ENCODE data around the gene SMYD3. TPM values are rescaled to one million over a fixed set of nuclear protein-coding genes. Genes with fewer than 3 reads are reported as not detected.

Gene SMYD3
- total RNA-seq, 3 donors from 2014 or later (not counting 1 experiment from before 2014, with no cell fraction given) = 43.6 to 48.0 (median 46.1) TPM

DNA sequence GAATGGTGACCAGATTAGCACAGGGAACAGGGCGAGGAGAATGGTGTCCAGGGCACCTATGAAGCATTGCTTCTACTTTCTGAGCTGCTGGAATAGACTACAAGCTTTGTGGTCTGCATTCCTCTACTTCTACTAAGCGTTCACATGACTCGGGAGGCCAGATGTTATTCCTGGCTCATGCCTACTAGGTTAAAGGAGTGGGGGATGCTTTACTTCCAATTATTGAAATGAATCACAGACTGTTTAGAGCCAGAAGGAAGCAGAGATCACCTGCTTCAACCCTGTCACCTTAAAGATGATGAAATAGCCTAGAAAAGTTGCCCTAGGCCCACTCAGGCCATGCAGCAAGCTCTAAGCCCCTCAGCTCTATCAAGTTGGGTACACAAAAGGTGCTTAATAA, 718.8 kb downstream of the SMYD3 start:
- H3K27me3 ChIP-seq (ENCODE audit: control insufficient read depth, insufficient read depth, low read length) = no peaks in the 10 kb centered on the region
- ATAC-seq = no peak

DNA sequence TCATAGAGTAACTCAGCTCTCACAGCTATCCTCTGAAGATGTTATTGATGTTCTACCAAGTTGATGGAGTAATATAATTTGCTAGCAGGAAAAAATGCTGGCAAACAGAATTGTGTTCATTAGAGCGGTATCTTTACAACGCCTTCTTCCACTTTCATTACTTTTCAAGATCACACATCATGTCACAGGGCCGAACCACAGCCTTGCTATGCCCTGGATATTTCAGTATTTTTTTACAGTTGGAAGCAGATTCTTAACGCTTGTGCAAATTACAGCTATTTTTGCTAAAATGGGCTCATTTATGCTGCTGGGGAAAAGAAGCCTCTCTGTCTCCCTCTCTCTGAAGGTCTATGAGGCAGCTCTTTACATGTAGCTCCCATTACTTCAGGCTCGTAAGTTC, 720.1 kb downstream of the SMYD3 start:
- H3K27ac Mint-ChIP-seq = peak overlapping the region; percentile 47 to 50
- peaks cover 13 to 31% of the 10 kb centered on the region in 2 donors for H3K4me1 Mint-ChIP-seq
- Histone ChIP-seq H3K27ac (ENCODE audit: low read length) (no peak overlapping the region), H3K4me1 (ENCODE audit: control insufficient read depth, insufficient read depth, low read length) (no peaks in the 10 kb centered on the region), H3K9me3 (ENCODE audit: control insufficient read depth, insufficient read depth, low read length) (no peaks in the 10 kb centered on the region), H3K4me3 (ENCODE audit: low read length) (no peak overlapping the region), H3K36me3 (ENCODE audit: control insufficient read depth, insufficient read depth, low read length) (no peaks in the 10 kb centered on the region), H3K27me3 (ENCODE audit: control insufficient read depth, insufficient read depth, low read length) (no peaks in the 10 kb centered on the region)
- TF ChIP-seq, protein P1, sequence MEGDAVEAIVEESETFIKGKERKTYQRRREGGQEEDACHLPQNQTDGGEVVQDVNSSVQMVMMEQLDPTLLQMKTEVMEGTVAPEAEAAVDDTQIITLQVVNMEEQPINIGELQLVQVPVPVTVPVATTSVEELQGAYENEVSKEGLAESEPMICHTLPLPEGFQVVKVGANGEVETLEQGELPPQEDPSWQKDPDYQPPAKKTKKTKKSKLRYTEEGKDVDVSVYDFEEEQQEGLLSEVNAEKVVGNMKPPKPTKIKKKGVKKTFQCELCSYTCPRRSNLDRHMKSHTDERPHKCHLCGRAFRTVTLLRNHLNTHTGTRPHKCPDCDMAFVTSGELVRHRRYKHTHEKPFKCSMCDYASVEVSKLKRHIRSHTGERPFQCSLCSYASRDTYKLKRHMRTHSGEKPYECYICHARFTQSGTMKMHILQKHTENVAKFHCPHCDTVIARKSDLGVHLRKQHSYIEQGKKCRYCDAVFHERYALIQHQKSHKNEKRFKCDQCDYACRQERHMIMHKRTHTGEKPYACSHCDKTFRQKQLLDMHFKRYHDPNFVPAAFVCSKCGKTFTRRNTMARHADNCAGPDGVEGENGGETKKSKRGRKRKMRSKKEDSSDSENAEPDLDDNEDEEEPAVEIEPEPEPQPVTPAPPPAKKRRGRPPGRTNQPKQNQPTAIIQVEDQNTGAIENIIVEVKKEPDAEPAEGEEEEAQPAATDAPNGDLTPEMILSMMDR (IDR thresholded peaks at IDR 0.05) = no peak
- intact Hi-C loops (cut with micrococcal nuclease) = no loop called here
- 70% methylated on average over 5 of the region's 5 CpGs for WGBS (ENCODE audit: insufficient coverage)
- no peaks in the 10 kb centered on the region for H3K9me3 Mint-ChIP-seq
- DNase-seq = no peak
- ATAC-seq = peak in 2 of 3 donors; percentile 30 to 63
- H3K36me3 Mint-ChIP-seq = no peaks in the 10 kb centered on the region
- peak overlapping the region; percentile 64 for H3K4me3 Mint-ChIP-seq
- H3K27me3 Mint-ChIP-seq (ENCODE audit: low read depth in 2 of 2) = no peaks in the 10 kb centered on the region

More for the DNA sequence above, 718.8 kb downstream of the SMYD3 start:
- H3K9me3 Mint-ChIP-seq = no peaks in the 10 kb centered on the region
- TF ChIP-seq, protein P1 (IDR thresholded peaks at IDR 0.05) = no peak
- no peak overlapping the region for H3K4me3 ChIP-seq (ENCODE audit: low read length)
- peaks cover 13 to 29% of the 10 kb centered on the region in 2 donors for H3K4me1 Mint-ChIP-seq
- H3K4me1 ChIP-seq (ENCODE audit: control insufficient read depth, insufficient read depth, low read length) = no peaks in the 10 kb centered on the region
- intact Hi-C loops (cut with micrococcal nuclease) = no loop called here
- no peak overlapping the region for H3K27ac ChIP-seq (ENCODE audit: low read length)
- no peak overlapping the region for H3K27ac Mint-ChIP-seq
- 87% methylated on average over 3 of the region's 3 CpGs for WGBS (ENCODE audit: insufficient coverage)
- H3K36me3 ChIP-seq (ENCODE audit: control insufficient read depth, insufficient read depth, low read length) = no peaks in the 10 kb centered on the region
- H3K27me3 Mint-ChIP-seq (ENCODE audit: low read depth in 2 of 2) = no peaks in the 10 kb centered on the region
- no peaks in the 10 kb centered on the region for H3K9me3 ChIP-seq (ENCODE audit: control insufficient read depth, insufficient read depth, low read length)
- H3K4me3 Mint-ChIP-seq = no peak overlapping the region
- no peaks in the 10 kb centered on the region for H3K36me3 Mint-ChIP-seq
- no peak for DNase-seq

DNA sequence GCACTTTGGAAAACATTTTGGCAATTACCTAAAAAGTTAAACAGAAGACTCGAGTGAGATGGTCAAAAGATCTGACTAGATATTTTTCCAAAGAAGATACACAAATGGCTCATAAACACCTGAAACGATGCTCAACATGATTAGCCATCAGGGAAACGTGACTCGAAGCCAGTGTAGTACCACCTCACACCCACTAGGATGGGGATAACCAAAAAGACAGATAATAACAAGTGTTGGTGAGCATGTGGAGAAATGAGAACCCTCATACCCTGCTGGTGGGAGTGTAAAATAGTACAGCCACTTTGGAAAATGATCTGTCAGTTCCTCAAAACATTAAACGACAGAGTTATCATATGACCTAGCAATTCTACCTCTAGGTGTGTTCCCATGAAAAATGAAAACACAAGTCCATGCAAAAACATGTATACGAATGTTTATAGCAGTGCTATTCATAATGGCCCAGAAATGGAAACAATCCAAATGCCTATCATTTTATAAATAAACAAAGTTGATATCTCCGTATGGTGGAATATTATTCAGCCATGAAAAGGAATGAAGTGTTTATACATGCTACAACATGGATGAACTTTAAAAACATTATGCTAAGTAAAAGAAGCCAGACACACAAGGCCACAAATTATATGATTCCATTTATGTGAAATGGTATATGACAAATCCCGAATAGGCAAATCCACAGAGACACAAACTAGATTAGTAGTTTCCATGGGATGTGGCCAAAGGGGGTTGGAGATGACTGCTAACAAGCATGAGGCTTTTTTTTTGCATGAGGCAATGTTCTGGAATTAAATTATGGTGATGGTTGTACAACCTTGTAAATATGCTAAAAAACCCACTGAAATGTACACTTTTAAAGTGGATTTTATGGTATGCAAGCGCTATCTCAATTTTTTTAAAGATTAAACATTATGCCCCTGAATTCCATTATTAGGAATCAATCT, 727.0 kb downstream of the SMYD3 start:
- Mint-ChIP-seq H3K27me3 (ENCODE audit: low read depth in 2 of 2) (no peaks in the 10 kb centered on the region), H3K36me3 (peaks cover 5% of the 10 kb centered on the region)

More for the DNA sequence above, 727.0 kb downstream of the SMYD3 start:
- intact Hi-C loops (cut with micrococcal nuclease) = no loop called here
- Histone ChIP-seq H3K27ac (ENCODE audit: low read length) (no peak overlapping the region), H3K36me3 (ENCODE audit: control insufficient read depth, insufficient read depth, low read length) (no peaks in the 10 kb centered on the region), H3K4me3 (ENCODE audit: low read length) (no peak overlapping the region), H3K4me1 (ENCODE audit: control insufficient read depth, insufficient read depth, low read length) (no peaks in the 10 kb centered on the region), H3K9me3 (ENCODE audit: control insufficient read depth, insufficient read depth, low read length) (no peaks in the 10 kb centered on the region), H3K27me3 (ENCODE audit: control insufficient read depth, insufficient read depth, low read length) (no peaks in the 10 kb centered on the region)
- H3K27ac Mint-ChIP-seq = no peak overlapping the region
- H3K4me1 Mint-ChIP-seq = peaks cover 33 to 37% of the 10 kb centered on the region in 2 donors
- TF ChIP-seq, protein P1 (IDR thresholded peaks at IDR 0.05) = no peak
- no peak overlapping the region for H3K4me3 Mint-ChIP-seq
- DNase-seq = no peak
- H3K9me3 Mint-ChIP-seq = no peaks in the 10 kb centered on the region
- ATAC-seq = no peak
- 94% methylated on average over 4 of the region's 9 CpGs for WGBS (ENCODE audit: insufficient coverage)

Measured in natural killer cell (primary cell).